ENCODE measurements around the gene GAS2L1. TPM values are rescaled to one million over a fixed set of nuclear protein-coding genes. Genes with fewer than 3 reads are reported as not detected.

Gene GAS2L1
- total RNA-seq, 2 donors from 2014 or later = 22.2 to 24.9 TPM

DNA sequence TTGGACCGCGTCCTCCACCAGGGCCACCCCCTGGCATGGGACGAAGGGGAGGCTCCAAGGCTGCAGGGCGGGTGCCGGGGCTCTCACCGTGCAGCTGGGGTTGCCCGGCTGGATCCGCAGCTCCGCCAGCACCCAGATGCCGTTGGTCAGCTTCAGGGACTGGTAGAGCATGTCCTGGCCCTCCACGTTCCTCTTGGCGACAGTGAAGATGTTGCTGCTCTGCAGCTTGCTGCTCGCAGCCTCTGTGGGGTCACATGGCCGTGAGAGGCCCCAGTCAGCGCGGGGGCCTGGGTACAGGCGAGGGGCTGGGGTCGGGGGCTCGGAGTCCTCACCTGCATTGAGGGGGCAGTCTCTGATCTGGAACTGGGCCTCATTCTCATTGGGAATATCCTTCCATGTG is 23.8 kb downstream of the GAS2L1 start:
- Mint-ChIP-seq H3K4me3 (no peak overlapping the region), H3K27ac (no peak overlapping the region), H3K27me3 (ENCODE audit: insufficient read depth) (no peaks in the 10 kb centered on the region), H3K9me3 (no peaks in the 10 kb centered on the region), H3K36me3 (ENCODE audit: low read depth) (peaks cover 29% of the 10 kb centered on the region), H3K4me1 (peaks cover 5% of the 10 kb centered on the region)
- H3K27ac ChIP-seq (ENCODE audit: low read depth, low read length) = no peak overlapping the region
- DNase-seq = no peak
- 95 to 97% methylated on average over 17 to 19 of the region's 19 CpGs for WGBS, 2 experiments (ENCODE audit: insufficient coverage in 1 of 2, insufficient read length in 1 of 2)
- H3K36me3 ChIP-seq (ENCODE audit: control insufficient read depth, insufficient read depth, low read length) = peaks cover 51% of the 10 kb centered on the region
- H3K9ac ChIP-seq (ENCODE audit: extremely low read depth, low read length, poor library complexity, severe bottlenecking) = no peak overlapping the region
- no peaks in the 10 kb centered on the region for H3K4me1 ChIP-seq (ENCODE audit: control insufficient read depth, insufficient read depth, low read length)
- H3K9me3 ChIP-seq (ENCODE audit: control insufficient read depth, low read length) = no peaks in the 10 kb centered on the region
- H3K4me3 ChIP-seq (ENCODE audit: low read length) = no peak overlapping the region
- TF ChIP-seq, protein P1, sequence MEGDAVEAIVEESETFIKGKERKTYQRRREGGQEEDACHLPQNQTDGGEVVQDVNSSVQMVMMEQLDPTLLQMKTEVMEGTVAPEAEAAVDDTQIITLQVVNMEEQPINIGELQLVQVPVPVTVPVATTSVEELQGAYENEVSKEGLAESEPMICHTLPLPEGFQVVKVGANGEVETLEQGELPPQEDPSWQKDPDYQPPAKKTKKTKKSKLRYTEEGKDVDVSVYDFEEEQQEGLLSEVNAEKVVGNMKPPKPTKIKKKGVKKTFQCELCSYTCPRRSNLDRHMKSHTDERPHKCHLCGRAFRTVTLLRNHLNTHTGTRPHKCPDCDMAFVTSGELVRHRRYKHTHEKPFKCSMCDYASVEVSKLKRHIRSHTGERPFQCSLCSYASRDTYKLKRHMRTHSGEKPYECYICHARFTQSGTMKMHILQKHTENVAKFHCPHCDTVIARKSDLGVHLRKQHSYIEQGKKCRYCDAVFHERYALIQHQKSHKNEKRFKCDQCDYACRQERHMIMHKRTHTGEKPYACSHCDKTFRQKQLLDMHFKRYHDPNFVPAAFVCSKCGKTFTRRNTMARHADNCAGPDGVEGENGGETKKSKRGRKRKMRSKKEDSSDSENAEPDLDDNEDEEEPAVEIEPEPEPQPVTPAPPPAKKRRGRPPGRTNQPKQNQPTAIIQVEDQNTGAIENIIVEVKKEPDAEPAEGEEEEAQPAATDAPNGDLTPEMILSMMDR (conservative IDR thresholded peaks at IDR 0.05) = no peak
- no peaks in the 10 kb centered on the region for H3K27me3 ChIP-seq (ENCODE audit: control insufficient read depth, insufficient read depth, low read length, poor library complexity, severe bottlenecking)

DNA sequence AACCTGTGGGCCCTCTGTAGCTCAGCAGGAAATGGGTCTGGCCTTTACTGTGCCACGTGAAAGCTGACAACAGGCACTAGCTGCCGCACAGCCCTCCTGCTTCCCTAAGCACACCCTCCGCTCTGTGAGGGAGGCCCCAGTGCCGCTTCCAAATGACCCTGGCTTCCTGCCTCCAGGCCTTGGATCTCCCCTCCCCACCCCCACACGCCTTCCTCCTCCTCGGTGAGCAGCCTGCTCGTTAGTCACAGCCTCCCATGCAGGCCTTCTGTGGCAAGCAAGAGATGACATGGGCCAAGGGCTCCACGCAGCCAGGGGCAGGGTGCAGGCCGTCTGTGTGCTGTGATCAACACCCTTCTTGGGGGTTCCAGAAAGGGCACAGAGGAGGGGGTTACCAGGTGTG is 24.3 kb downstream of the GAS2L1 start:
- Histone ChIP-seq H3K9ac (ENCODE audit: extremely low read depth, low read length, poor library complexity, severe bottlenecking) (no peak overlapping the region), H3K27me3 (ENCODE audit: control insufficient read depth, insufficient read depth, low read length, poor library complexity, severe bottlenecking) (no peaks in the 10 kb centered on the region), H3K27ac (ENCODE audit: low read depth, low read length) (no peak overlapping the region), H3K4me3 (ENCODE audit: low read length) (no peak overlapping the region), H3K4me1 (ENCODE audit: control insufficient read depth, insufficient read depth, low read length) (no peaks in the 10 kb centered on the region), H3K36me3 (ENCODE audit: control insufficient read depth, insufficient read depth, low read length) (peaks cover 56% of the 10 kb centered on the region), H3K9me3 (ENCODE audit: control insufficient read depth, low read length) (no peaks in the 10 kb centered on the region)
- H3K36me3 Mint-ChIP-seq (ENCODE audit: low read depth) = peaks cover 34% of the 10 kb centered on the region
- WGBS, 2 experiments (ENCODE audit: insufficient coverage in 1 of 2, insufficient read length in 1 of 2) = 86 to 87% methylated on average over 5 to 9 of the region's 9 CpGs
- no peak for DNase-seq
- H3K4me1 Mint-ChIP-seq = peaks cover 9% of the 10 kb centered on the region
- no peak overlapping the region for H3K4me3 Mint-ChIP-seq
- H3K27me3 Mint-ChIP-seq (ENCODE audit: insufficient read depth) = no peaks in the 10 kb centered on the region
- H3K9me3 Mint-ChIP-seq = no peaks in the 10 kb centered on the region
- TF ChIP-seq, protein P1 (conservative IDR thresholded peaks at IDR 0.05) = no peak
- H3K27ac Mint-ChIP-seq = peak overlapping the region; percentile 44

DNA sequence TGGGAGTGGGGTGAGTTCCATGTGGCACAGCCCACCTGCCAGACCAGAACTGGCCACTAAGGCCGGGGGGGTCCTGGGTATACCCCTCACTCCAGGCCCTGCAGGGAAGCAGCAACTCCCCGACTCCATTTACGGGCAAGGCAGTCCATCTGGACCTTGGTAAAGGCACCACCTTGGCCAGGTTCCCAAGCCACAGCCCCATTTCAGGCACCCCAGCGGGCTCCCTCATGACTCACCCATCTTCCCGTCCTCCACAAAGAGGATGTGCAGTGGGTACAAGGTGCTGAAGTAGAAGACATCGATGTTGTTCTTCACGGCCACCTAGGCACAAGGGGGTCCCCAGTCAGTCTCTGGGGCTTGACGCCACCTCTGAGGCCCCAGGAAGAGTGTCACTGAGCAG is 24.8 kb downstream of the GAS2L1 start:
- Histone ChIP-seq H3K27me3 (ENCODE audit: control insufficient read depth, insufficient read depth, low read length, poor library complexity, severe bottlenecking) (no peaks in the 10 kb centered on the region), H3K9ac (ENCODE audit: extremely low read depth, low read length, poor library complexity, severe bottlenecking) (no peak overlapping the region), H3K9me3 (ENCODE audit: control insufficient read depth, low read length) (no peaks in the 10 kb centered on the region), H3K4me1 (ENCODE audit: control insufficient read depth, insufficient read depth, low read length) (no peaks in the 10 kb centered on the region), H3K4me3 (ENCODE audit: low read length) (no peak overlapping the region), H3K36me3 (ENCODE audit: control insufficient read depth, insufficient read depth, low read length) (peaks cover 59% of the 10 kb centered on the region), H3K27ac (ENCODE audit: low read depth, low read length) (no peak overlapping the region)
- Mint-ChIP-seq H3K36me3 (ENCODE audit: low read depth) (peaks cover 39% of the 10 kb centered on the region), H3K4me1 (peaks cover 11% of the 10 kb centered on the region), H3K9me3 (no peaks in the 10 kb centered on the region), H3K27me3 (ENCODE audit: insufficient read depth) (no peaks in the 10 kb centered on the region), H3K4me3 (no peak overlapping the region), H3K27ac (no peak overlapping the region)
- TF ChIP-seq, protein P1 (conservative IDR thresholded peaks at IDR 0.05) = no peak
- 93 to 98% methylated on average over 5 to 8 of the region's 8 CpGs for WGBS, 2 experiments (ENCODE audit: insufficient coverage in 1 of 2, insufficient read length in 1 of 2)
- no peak for DNase-seq
